Liver (tissue), 9 donors: ENCODE measurements around the gene SCN3A. TPM values are rescaled to one million over a fixed set of nuclear protein-coding genes. Genes with fewer than 3 reads are reported as not detected.

Experiments used
- DNase-seq: peaks from one replicate; pipeline ENCODE4 v3.0.0-alpha.2; 2017; ENCODE audit warnings: low spot score
- H3K27ac ChIP-seq, 2 donors: one replicate each; pipeline ENCODE4 v1.7.0; 2013; ENCODE audit warnings: inconsistent platforms in 2 of 2, low read length in 2 of 2, control low read depth in 1 of 2, low read depth in 1 of 2, mild to moderate bottlenecking in 1 of 2
- H3K27me3 ChIP-seq, 4 donors: one replicate each; pipeline versions ENCODE4 v1.6.1 to v1.7.0; 2013; ENCODE audit warnings: low read length in 3 of 4, inconsistent platforms in 1 of 4, mild to moderate bottlenecking in 1 of 4, moderate library complexity in 1 of 4; ENCODE audit not compliant: control insufficient read depth in 4 of 4, insufficient read depth in 4 of 4
- H3K36me3 ChIP-seq, 4 donors: one replicate each; pipeline versions ENCODE4 v1.6.1 to v1.7.0; 2013; ENCODE audit warnings: low read length in 3 of 4, mild to moderate bottlenecking in 3 of 4, low read depth in 1 of 4, moderate library complexity in 1 of 4; ENCODE audit not compliant: control insufficient read depth in 4 of 4, insufficient read depth in 3 of 4
- H3K4me1 ChIP-seq, 4 donors: one replicate each; pipeline versions ENCODE4 v1.6.1 to v1.7.0; 2013; ENCODE audit warnings: low read length in 3 of 4, mild to moderate bottlenecking in 3 of 4, moderate library complexity in 1 of 4; ENCODE audit not compliant: control insufficient read depth in 4 of 4, insufficient read depth in 4 of 4
- H3K4me3 ChIP-seq, 3 donors: one replicate each; pipeline versions ENCODE4 v1.6.1 to v1.7.0; 2013; ENCODE audit warnings: low read length in 3 of 3, control low read depth in 1 of 3, low read depth in 1 of 3, mild to moderate bottlenecking in 1 of 3
- H3K9ac ChIP-seq, 2 donors: one replicate each; pipeline ENCODE4 v1.7.0; 2013; ENCODE audit warnings: low read length in 2 of 2, mild to moderate bottlenecking in 2 of 2, moderate library complexity in 2 of 2, control low read depth in 1 of 2, low read depth in 1 of 2
- H3K9me3 ChIP-seq, 4 donors: one replicate each; pipeline versions ENCODE4 v1.6.1 to v1.7.0; 2013; ENCODE audit warnings: low read length in 3 of 4; ENCODE audit not compliant: control insufficient read depth in 4 of 4
- EGR1 ChIP-seq, 2 donors: IDR thresholded peaks; 2 replicates each; pipeline ENCODE4 v1.6.1; 2016 to 2018; ENCODE audit warnings: antibody characterized with exemption in 2 of 2, low read depth in 2 of 2
- FOXA1 ChIP-seq: IDR thresholded peaks from 2 replicates; pipeline ENCODE4 v1.6.1; 2016; ENCODE audit warnings: antibody characterized with exemption
- FOXA2 ChIP-seq: IDR thresholded peaks from 2 replicates; pipeline ENCODE4 v1.6.1; 2016; ENCODE audit warnings: antibody characterized with exemption
- GABPA ChIP-seq, 2 donors: IDR thresholded peaks in 1 of 2; conservative IDR thresholded peaks in 1 of 2; 2 replicates each; pipeline ENCODE4 v1.6.1; 2016; ENCODE audit warnings: antibody characterized with exemption in 2 of 2, mild to moderate bottlenecking in 1 of 2, moderate library complexity in 1 of 2
- HNF4A ChIP-seq, 2 donors: conservative IDR thresholded peaks; 2 replicates each; pipeline ENCODE4 v1.6.1; 2016; ENCODE audit warnings: antibody characterized with exemption in 2 of 2, mild to moderate bottlenecking in 2 of 2
- HNF4G ChIP-seq: IDR thresholded peaks from 2 replicates; pipeline ENCODE4 v1.6.1; 2016; ENCODE audit warnings: antibody characterized with exemption
- JUND ChIP-seq, 2 donors: IDR thresholded peaks; 2 replicates each; pipeline ENCODE4 v1.6.1; 2016; ENCODE audit warnings: antibody characterized with exemption in 2 of 2
- MAX ChIP-seq: IDR thresholded peaks from 2 replicates; pipeline ENCODE4 v1.6.1; 2016; ENCODE audit warnings: antibody characterized with exemption
- NR2F2 ChIP-seq: IDR thresholded peaks from 2 replicates; pipeline ENCODE4 v1.6.1; 2016; ENCODE audit warnings: antibody characterized with exemption
- RAD21 ChIP-seq, 2 donors: IDR thresholded peaks; 2 replicates each; pipeline ENCODE4 v1.6.1; 2016; ENCODE audit warnings: antibody characterized with exemption in 2 of 2, mild to moderate bottlenecking in 2 of 2
- RXRA ChIP-seq, 2 donors: IDR thresholded peaks; 2 replicates each; pipeline ENCODE4 v1.6.1; 2017 to 2018; ENCODE audit warnings: antibody characterized with exemption in 2 of 2, mild to moderate bottlenecking in 1 of 2
- SP1 ChIP-seq: IDR thresholded peaks from 2 replicates; pipeline ENCODE4 v1.6.1; 2018; ENCODE audit warnings: antibody characterized with exemption, mild to moderate bottlenecking
- TAF1 ChIP-seq: conservative IDR thresholded peaks from 2 replicates; pipeline ENCODE4 v1.6.1; 2016; ENCODE audit warnings: antibody characterized with exemption, mild to moderate bottlenecking
- YY1 ChIP-seq: IDR thresholded peaks from 2 replicates; pipeline ENCODE4 v1.6.1; 2016; ENCODE audit warnings: antibody characterized with exemption, mild to moderate bottlenecking
- ZBTB33 ChIP-seq: IDR thresholded peaks from 2 replicates; pipeline ENCODE4 v1.6.1; 2016; ENCODE audit warnings: antibody characterized with exemption
- WGBS: extraction: QIAGEN DNeasy Blood & Tissue Kit; methylation state at CpG from one replicate; pipeline ENCODE4 v1.1.7; 2013; 5-methylcytosine and 5-hydroxymethylcytosine counted together
- polyA plus RNA-seq, 2 donors: library from polyadenylated mRNA; stranded (reverse) in 1 of 2; unstranded in 1 of 2; fragments of 200-250 nt in 1 of 2; fragments of >200 nt in 1 of 2; fragmentation: Nextera tagmentation in 1 of 2; extraction: Ambion mirVana in 1 of 2; gene quantifications; one replicate each; pipeline versions ENCODE4 v1.2.1 to v1.2.3, GENCODE V29; 2013 to 2015
- total RNA-seq, 2 donors: library from RNA; depleted of rRNA; stranded (reverse); fragments of >200 nt; gene quantifications; one replicate each; pipeline ENCODE4 v1.2.3, GENCODE V29; 2014
- TF ChIP-seq, protein P1 (sequence below): IDR thresholded peaks from 2 replicates; pipeline ENCODE4 v1.6.1; 2016; ENCODE audit warnings: antibody characterized with exemption
- TF ChIP-seq, protein P2 (sequence below): IDR thresholded peaks from 2 replicates; pipeline ENCODE4 v1.6.1; 2016; ENCODE audit warnings: antibody characterized with exemption, mild to moderate bottlenecking
- donor health status: healthy.
- donor health status: healthy.
- donor health status: healthy.
- donor health status: healthy.
- donor health status: healthy.

Gene SCN3A
- total and polyA plus RNA-seq, 4 donors, result 0.05 to 1.0 (median 0.29) TPM

GRCh38 chr2:165087933-165088901 is 115.6 kb downstream of the SCN3A start:
- Histone ChIP-seq H3K4me1 (peaks cover 0 to 4% (median under 1%) of the 10 kb centered on the region in 4 donors), H3K36me3 (no peaks in the 10 kb centered on the region), H3K9ac (no peak overlapping the region), H3K4me3 (no peak overlapping the region), H3K9me3 (no peaks in the 10 kb centered on the region), H3K27me3 (no peaks in the 10 kb centered on the region), H3K27ac (no peak overlapping the region)
- no peak for DNase-seq
- 37% methylated on average over 2 of the region's 2 CpGs for WGBS
- TF ChIP-seq YY1 (peak; percentile 29), JUND (IDR thresholded peaks at IDR 0.05) (peak in 1 of 2 donors; percentile 12), GABPA (IDR thresholded peaks at IDR 0.05 in 1 of 2, conservative IDR thresholded peaks at IDR 0.05 in 1 of 2) (no peak), FOXA2 (no peak), HNF4G (peak; percentile 65), SP1 (peak; percentile 40), EGR1 (IDR thresholded peaks at IDR 0.05; ENCODE audit: low read depth in 2 of 2) (no peak), NR2F2 (no peak), HNF4A (conservative IDR thresholded peaks at IDR 0.05) (peak; percentile 83 to 86), TAF1 (no peak), FOXA1 (no peak), MAX (no peak), ZBTB33 (no peak)
- TF ChIP-seq, protein P1, sequence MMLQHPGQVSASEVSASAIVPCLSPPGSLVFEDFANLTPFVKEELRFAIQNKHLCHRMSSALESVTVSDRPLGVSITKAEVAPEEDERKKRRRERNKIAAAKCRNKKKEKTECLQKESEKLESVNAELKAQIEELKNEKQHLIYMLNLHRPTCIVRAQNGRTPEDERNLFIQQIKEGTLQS, result no peak
- TF ChIP-seq, protein P2, sequence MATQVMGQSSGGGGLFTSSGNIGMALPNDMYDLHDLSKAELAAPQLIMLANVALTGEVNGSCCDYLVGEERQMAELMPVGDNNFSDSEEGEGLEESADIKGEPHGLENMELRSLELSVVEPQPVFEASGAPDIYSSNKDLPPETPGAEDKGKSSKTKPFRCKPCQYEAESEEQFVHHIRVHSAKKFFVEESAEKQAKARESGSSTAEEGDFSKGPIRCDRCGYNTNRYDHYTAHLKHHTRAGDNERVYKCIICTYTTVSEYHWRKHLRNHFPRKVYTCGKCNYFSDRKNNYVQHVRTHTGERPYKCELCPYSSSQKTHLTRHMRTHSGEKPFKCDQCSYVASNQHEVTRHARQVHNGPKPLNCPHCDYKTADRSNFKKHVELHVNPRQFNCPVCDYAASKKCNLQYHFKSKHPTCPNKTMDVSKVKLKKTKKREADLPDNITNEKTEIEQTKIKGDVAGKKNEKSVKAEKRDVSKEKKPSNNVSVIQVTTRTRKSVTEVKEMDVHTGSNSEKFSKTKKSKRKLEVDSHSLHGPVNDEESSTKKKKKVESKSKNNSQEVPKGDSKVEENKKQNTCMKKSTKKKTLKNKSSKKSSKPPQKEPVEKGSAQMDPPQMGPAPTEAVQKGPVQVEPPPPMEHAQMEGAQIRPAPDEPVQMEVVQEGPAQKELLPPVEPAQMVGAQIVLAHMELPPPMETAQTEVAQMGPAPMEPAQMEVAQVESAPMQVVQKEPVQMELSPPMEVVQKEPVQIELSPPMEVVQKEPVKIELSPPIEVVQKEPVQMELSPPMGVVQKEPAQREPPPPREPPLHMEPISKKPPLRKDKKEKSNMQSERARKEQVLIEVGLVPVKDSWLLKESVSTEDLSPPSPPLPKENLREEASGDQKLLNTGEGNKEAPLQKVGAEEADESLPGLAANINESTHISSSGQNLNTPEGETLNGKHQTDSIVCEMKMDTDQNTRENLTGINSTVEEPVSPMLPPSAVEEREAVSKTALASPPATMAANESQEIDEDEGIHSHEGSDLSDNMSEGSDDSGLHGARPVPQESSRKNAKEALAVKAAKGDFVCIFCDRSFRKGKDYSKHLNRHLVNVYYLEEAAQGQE, result no peak

DNA sequence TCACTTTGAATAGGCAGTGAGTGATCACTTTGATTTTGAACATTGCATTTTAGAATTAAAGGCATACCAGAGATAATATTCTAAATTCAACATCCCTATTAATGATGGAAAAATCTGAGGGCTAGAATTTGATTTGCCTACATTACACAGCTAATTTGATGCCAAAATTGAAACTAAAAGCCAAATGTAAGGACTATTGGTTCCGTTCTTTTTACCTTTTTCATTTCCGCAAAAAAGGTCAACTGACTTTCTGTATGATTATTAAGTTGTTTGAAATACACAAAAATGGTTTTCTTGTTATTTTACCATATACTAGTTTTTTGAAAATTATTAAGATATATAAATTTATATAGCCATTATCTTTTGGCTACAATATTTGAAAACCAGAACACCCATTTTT is 117.5 kb downstream of the SCN3A start:
- no peak overlapping the region for H3K27ac ChIP-seq
- no peak for DNase-seq
- WGBS, result 93% methylated on average over 2 of the region's 2 CpGs
- TF ChIP-seq, protein P2, result no peak
- no peak for TF ChIP-seq JUND (IDR thresholded peaks at IDR 0.05)
- no peak for TF ChIP-seq HNF4A (conservative IDR thresholded peaks at IDR 0.05)
- no peak for TF ChIP-seq MAX
- no peak for TF ChIP-seq TAF1
- TF ChIP-seq, protein P1, result no peak
- no peak for TF ChIP-seq SP1
- TF ChIP-seq RAD21 (IDR thresholded peaks at IDR 0.05), result no peak
- no peak for TF ChIP-seq EGR1 (IDR thresholded peaks at IDR 0.05; ENCODE audit: low read depth in 2 of 2)
- TF ChIP-seq FOXA1, result no peak
- TF ChIP-seq GABPA (IDR thresholded peaks at IDR 0.05 in 1 of 2, conservative IDR thresholded peaks at IDR 0.05 in 1 of 2), result no peak
- no peak for TF ChIP-seq RXRA (IDR thresholded peaks at IDR 0.05)
- TF ChIP-seq HNF4G, result no peak

More for the DNA sequence above, 117.5 kb downstream of the SCN3A start:
- Histone ChIP-seq H3K27me3 (no peaks in the 10 kb centered on the region), H3K9me3 (no peaks in the 10 kb centered on the region), H3K9ac (no peak overlapping the region), H3K4me3 (no peak overlapping the region), H3K4me1 (peaks cover 0 to 4% (median under 1%) of the 10 kb centered on the region in 4 donors), H3K36me3 (no peaks in the 10 kb centered on the region)
